ENCODE data around the gene SUSD1. TPM values are rescaled to one million over a fixed set of nuclear protein-coding genes. Genes with fewer than 3 reads are reported as not detected.

The SUSD1 gene
- total RNA-seq, 1 experiment from 2014 or later, result 8.1 TPM

DNA sequence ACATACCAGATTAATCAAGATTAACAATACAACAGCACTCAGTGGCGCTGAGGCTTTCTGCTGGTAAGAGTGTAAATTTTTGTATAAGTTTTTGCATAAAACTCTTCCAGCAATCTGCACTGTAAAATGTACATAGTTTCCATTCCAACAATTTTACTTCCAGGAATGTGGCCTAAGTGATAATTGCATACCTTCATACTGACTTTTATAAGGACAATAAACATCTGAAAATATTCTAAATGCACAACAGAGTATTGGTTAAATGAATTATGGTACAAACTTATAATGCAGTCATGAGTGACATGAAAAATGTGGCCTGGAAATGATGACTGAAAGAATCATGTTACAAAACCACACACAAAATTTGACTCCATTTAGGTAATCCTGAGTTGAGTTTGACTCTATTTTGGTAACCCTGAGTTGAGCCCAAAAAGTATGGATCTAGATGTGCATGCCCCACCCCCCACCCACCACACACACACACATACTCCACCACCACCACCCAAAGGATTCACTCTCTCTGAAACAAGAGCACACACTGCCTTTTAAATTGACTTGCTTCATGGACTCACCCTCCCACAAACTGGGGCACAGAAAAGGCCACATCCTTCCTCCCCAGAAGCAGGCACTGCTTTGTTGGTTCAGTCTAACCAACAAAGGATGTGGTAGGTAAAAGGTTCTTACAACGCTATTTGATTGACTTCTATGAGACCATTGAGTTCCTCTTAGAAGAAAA is 137.6 kb downstream of the SUSD1 start:
- Mint-ChIP-seq H3K9me3 (no peaks in the 10 kb centered on the region), H3K27ac (peak overlapping the region in 2 of 3 experiments; percentile 76 to 82; a peak in 6 of 7 replicates), H3K4me3 (no peak overlapping the region), H3K36me3 (ENCODE audit: insufficient read depth in 1 of 3, low read depth in 3 of 3) (peaks cover 0 to 3% (median 2%) of the 10 kb centered on the region in 3 experiments; a peak in 3 of 7 replicates), H3K27me3 (ENCODE audit: low read depth) (no peaks in the 10 kb centered on the region), H3K4me1 (peaks cover 33 to 34% of the 10 kb centered on the region in 2 experiments)
- Histone ChIP-seq H3T11ph (ENCODE audit: low read length) (no peak overlapping the region), H3K9me3 (ENCODE audit: control insufficient read depth, low read depth, low read length) (no peaks in the 10 kb centered on the region), H2AFZ (ENCODE audit: low read length) (no peak overlapping the region), H2AK5ac (ENCODE audit: insufficient read length, low read length) (no peak overlapping the region), H3K79me1 (ENCODE audit: insufficient read depth, low read depth, low read length, poor library complexity, severe bottlenecking) (no peaks in the 10 kb centered on the region), H3K18ac (ENCODE audit: insufficient read length, low read depth, low read length) (no peak overlapping the region), H3K79me2 (ENCODE audit: insufficient read depth, low read length) (no peaks in the 10 kb centered on the region), H3K27me3 (ENCODE audit: insufficient read depth, low read length) (no peaks in the 10 kb centered on the region), H4K5ac (ENCODE audit: insufficient read length, low read depth, low read length) (no peak overlapping the region), H2BK120ac (ENCODE audit: low read depth, low read length, poor library complexity, severe bottlenecking) (no peak overlapping the region), H3K14ac (ENCODE audit: insufficient read depth, low read length) (no peak overlapping the region), H4K20me1 (ENCODE audit: control insufficient read depth, insufficient read depth, insufficient read length) (no peaks in the 10 kb centered on the region), H2BK15ac (ENCODE audit: low read depth, low read length) (no peak overlapping the region), H3K27ac (ENCODE audit: insufficient read length, low read depth, low read length) (no peak overlapping the region), H4K8ac (replicated peaks; ENCODE audit: insufficient read length, low read depth, low read length) (no peak overlapping the region), H2BK20ac (ENCODE audit: low read depth, low read length, poor library complexity, severe bottlenecking) (no peak overlapping the region), H4K91ac (ENCODE audit: insufficient read length, low read depth, low read length) (no peak overlapping the region), H3K4me1 (ENCODE audit: insufficient read depth, low read length) (peaks cover 4% of the 10 kb centered on the region; the same call in 1 of the 2 replicates), H3K9ac (ENCODE audit: extremely low read depth, insufficient read length, low read length) (no peak overlapping the region), H3K23me2 (ENCODE audit: insufficient read length, low read depth, low read length, poor library complexity, severe bottlenecking) (no peaks in the 10 kb centered on the region), H3K4ac (ENCODE audit: low read depth, low read length) (no peak overlapping the region), H3K56ac (ENCODE audit: insufficient read length, low read depth, low read length) (no peak overlapping the region), H2BK12ac (ENCODE audit: insufficient read length, low read depth, low read length) (no peak overlapping the region), H3K23ac (ENCODE audit: insufficient read length, low read depth, low read length) (no peak overlapping the region), H3K4me2 (ENCODE audit: insufficient read depth, insufficient read length, low read length) (no peak overlapping the region), H2BK5ac (ENCODE audit: insufficient read length, low read length) (no peak overlapping the region)
- TF ChIP-seq, protein P1, sequence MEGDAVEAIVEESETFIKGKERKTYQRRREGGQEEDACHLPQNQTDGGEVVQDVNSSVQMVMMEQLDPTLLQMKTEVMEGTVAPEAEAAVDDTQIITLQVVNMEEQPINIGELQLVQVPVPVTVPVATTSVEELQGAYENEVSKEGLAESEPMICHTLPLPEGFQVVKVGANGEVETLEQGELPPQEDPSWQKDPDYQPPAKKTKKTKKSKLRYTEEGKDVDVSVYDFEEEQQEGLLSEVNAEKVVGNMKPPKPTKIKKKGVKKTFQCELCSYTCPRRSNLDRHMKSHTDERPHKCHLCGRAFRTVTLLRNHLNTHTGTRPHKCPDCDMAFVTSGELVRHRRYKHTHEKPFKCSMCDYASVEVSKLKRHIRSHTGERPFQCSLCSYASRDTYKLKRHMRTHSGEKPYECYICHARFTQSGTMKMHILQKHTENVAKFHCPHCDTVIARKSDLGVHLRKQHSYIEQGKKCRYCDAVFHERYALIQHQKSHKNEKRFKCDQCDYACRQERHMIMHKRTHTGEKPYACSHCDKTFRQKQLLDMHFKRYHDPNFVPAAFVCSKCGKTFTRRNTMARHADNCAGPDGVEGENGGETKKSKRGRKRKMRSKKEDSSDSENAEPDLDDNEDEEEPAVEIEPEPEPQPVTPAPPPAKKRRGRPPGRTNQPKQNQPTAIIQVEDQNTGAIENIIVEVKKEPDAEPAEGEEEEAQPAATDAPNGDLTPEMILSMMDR (conservative IDR thresholded peaks at IDR 0.05), result no peak
- no peak for DNase-seq
- WGBS (ENCODE audit: extremely low coverage, insufficient read length, low lambda C conversion rate), result no CpG with 5 or more reads among the region's 2 CpGs
